Measurements from ENCODE around the gene ZNF275. TPM values are rescaled to one million over a fixed set of nuclear protein-coding genes. Genes with fewer than 3 reads are reported as not detected.

Gene ZNF275
- total RNA-seq, 1 experiment from 2014 or later, result 16.6 TPM

DNA sequence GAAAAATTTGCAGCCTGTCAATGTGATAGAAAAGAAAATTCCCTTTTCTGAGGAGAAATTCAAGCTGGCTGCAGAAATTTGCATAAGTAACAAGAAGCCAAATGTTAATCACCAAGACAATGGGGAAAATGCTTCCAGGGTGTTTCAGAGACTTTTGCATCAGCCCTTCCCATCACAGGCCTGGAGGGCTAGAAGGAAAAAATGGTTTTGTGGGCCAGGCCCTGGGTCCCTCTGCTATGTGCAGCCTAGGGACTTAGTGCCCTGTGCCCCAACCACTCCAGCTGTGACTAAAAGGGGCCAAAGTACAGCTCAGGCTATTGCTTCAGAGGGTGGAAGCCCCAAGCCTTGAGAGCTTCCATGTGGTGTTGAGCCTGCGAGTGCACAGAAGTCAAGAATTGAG is 23.9 kb downstream of the ZNF275 start:
- H3K4me2 ChIP-seq (ENCODE audit: low read depth, low read length, poor library complexity, severe bottlenecking), result no peak overlapping the region
- H2AFZ ChIP-seq (ENCODE audit: low read length), result no peak overlapping the region
- H3K9me2 ChIP-seq (replicated peaks; ENCODE audit: insufficient read depth, low read length), result no peaks in the 10 kb centered on the region
- no peak for DNase-seq
- H3K27ac ChIP-seq (ENCODE audit: low read length), result no peak overlapping the region
- H3K9me3 ChIP-seq (ENCODE audit: low read length), result no peaks in the 10 kb centered on the region
- no peaks in the 10 kb centered on the region for H3K4me1 ChIP-seq (ENCODE audit: low read length)
- H3K36me3 ChIP-seq (ENCODE audit: insufficient read depth, low read length), result no peaks in the 10 kb centered on the region
- H3K9ac ChIP-seq (ENCODE audit: low read length), result no peak overlapping the region
- H4K20me1 ChIP-seq (ENCODE audit: insufficient read depth, low read depth, low read length), result no peaks in the 10 kb centered on the region
- no peak overlapping the region for H3K4me3 ChIP-seq (ENCODE audit: low read length)
- H3K79me2 ChIP-seq (ENCODE audit: low read length), result no peaks in the 10 kb centered on the region
- H3K27me3 ChIP-seq (ENCODE audit: low read length), result no peaks in the 10 kb centered on the region

DNA sequence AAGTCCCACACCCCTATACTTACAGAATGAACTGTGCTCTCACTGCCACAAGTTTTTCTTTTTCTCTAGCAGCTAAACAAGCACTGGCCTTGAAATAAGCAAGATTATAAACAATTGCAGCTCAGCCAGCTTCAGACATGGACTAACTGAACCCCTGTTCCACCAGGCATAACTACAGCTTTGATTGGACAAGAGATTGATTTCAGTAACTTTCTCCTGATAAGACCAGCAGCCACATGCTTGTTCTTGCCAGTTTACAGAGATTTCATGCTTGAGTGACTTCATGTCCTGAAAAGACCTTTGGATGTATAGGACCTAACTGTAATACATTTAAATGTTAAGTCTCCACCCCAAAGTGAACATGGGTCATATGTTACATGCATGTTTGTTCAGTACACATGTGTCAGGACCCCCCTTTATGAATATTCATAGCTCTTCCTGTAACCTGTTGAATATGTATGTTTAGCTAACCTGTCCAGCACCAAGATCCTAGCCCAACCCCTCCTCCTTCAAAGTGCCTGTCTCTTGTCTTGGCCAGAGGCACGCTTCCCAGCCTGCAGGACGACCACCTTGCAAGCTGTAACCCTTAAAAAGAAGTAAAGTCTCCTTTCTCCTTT is 27.9 kb downstream of the ZNF275 start:
- no peak overlapping the region for H3K4me3 ChIP-seq (ENCODE audit: low read length)
- no peaks in the 10 kb centered on the region for H3K4me1 ChIP-seq (ENCODE audit: low read length)
- no peaks in the 10 kb centered on the region for H3K9me3 ChIP-seq (ENCODE audit: low read length)
- H3K9me2 ChIP-seq (replicated peaks; ENCODE audit: insufficient read depth, low read length), result no peaks in the 10 kb centered on the region
- no peak overlapping the region for H3K27ac ChIP-seq (ENCODE audit: low read length)
- no peak for DNase-seq
- H2AFZ ChIP-seq (ENCODE audit: low read length), result no peak overlapping the region
- H3K27me3 ChIP-seq (ENCODE audit: low read length), result no peaks in the 10 kb centered on the region
- no peaks in the 10 kb centered on the region for H3K36me3 ChIP-seq (ENCODE audit: insufficient read depth, low read length)
- no peaks in the 10 kb centered on the region for H3K79me2 ChIP-seq (ENCODE audit: low read length)
- H3K9ac ChIP-seq (ENCODE audit: low read length), result no peak overlapping the region
- H4K20me1 ChIP-seq (ENCODE audit: insufficient read depth, low read depth, low read length), result no peaks in the 10 kb centered on the region
- H3K4me2 ChIP-seq (ENCODE audit: low read depth, low read length, poor library complexity, severe bottlenecking), result no peak overlapping the region

- Histone ChIP-seq H3K36me3 (ENCODE audit: insufficient read depth, low read length) (no peaks in the 10 kb centered on the region), H3K4me1 (ENCODE audit: low read length) (no peaks in the 10 kb centered on the region), H3K27me3 (ENCODE audit: low read length) (no peaks in the 10 kb centered on the region), H3K9me3 (ENCODE audit: low read length) (no peaks in the 10 kb centered on the region), H3K79me2 (ENCODE audit: low read length) (no peaks in the 10 kb centered on the region), H3K9me2 (replicated peaks; ENCODE audit: insufficient read depth, low read length) (no peaks in the 10 kb centered on the region), H3K4me3 (ENCODE audit: low read length) (no peak overlapping the region), H3K4me2 (ENCODE audit: low read depth, low read length, poor library complexity, severe bottlenecking) (no peak overlapping the region), H3K9ac (ENCODE audit: low read length) (no peak overlapping the region), H3K27ac (ENCODE audit: low read length) (no peak overlapping the region), H2AFZ (ENCODE audit: low read length) (no peak overlapping the region), H4K20me1 (ENCODE audit: insufficient read depth, low read depth, low read length) (no peaks in the 10 kb centered on the region)
- DNase-seq, result no peak
Measured at GRCh38 chrX:153365670-153366069, 31.7 kb downstream of the ZNF275 start.

- no peaks in the 10 kb centered on the region for H4K20me1 ChIP-seq (ENCODE audit: insufficient read depth, low read depth, low read length)
- H3K9ac ChIP-seq (ENCODE audit: low read length), result no peak overlapping the region
Measured at GRCh38 chrX:153366119-153366518, 32.2 kb downstream of the ZNF275 start.

GRCh38 chrX:153366878-153367538 is 33.1 kb downstream of the ZNF275 start:
- H3K9me2 ChIP-seq (replicated peaks; ENCODE audit: insufficient read depth, low read length), result no peaks in the 10 kb centered on the region
- H2AFZ ChIP-seq (ENCODE audit: low read length), result no peak overlapping the region
- H3K27ac ChIP-seq (ENCODE audit: low read length), result no peak overlapping the region
- H3K9me3 ChIP-seq (ENCODE audit: low read length), result no peaks in the 10 kb centered on the region
- H3K9ac ChIP-seq (ENCODE audit: low read length), result no peak overlapping the region
- H3K4me3 ChIP-seq (ENCODE audit: low read length), result no peak overlapping the region
- H3K4me2 ChIP-seq (ENCODE audit: low read depth, low read length, poor library complexity, severe bottlenecking), result no peak overlapping the region
- H4K20me1 ChIP-seq (ENCODE audit: insufficient read depth, low read depth, low read length), result no peaks in the 10 kb centered on the region
- no peaks in the 10 kb centered on the region for H3K79me2 ChIP-seq (ENCODE audit: low read length)
- no peaks in the 10 kb centered on the region for H3K36me3 ChIP-seq (ENCODE audit: insufficient read depth, low read length)
- no peaks in the 10 kb centered on the region for H3K4me1 ChIP-seq (ENCODE audit: low read length)
- no peak for DNase-seq
- H3K27me3 ChIP-seq (ENCODE audit: low read length), result no peaks in the 10 kb centered on the region

More at GRCh38 chrX:153366119-153366518, 32.2 kb downstream of the ZNF275 start:
- Histone ChIP-seq H3K4me3 (ENCODE audit: low read length) (no peak overlapping the region), H3K9me3 (ENCODE audit: low read length) (no peaks in the 10 kb centered on the region), H3K9me2 (replicated peaks; ENCODE audit: insufficient read depth, low read length) (no peaks in the 10 kb centered on the region), H3K27ac (ENCODE audit: low read length) (no peak overlapping the region), H3K79me2 (ENCODE audit: low read length) (no peaks in the 10 kb centered on the region), H2AFZ (ENCODE audit: low read length) (no peak overlapping the region), H3K4me1 (ENCODE audit: low read length) (no peaks in the 10 kb centered on the region), H3K27me3 (ENCODE audit: low read length) (no peaks in the 10 kb centered on the region), H3K4me2 (ENCODE audit: low read depth, low read length, poor library complexity, severe bottlenecking) (no peak overlapping the region), H3K36me3 (ENCODE audit: insufficient read depth, low read length) (no peaks in the 10 kb centered on the region)
- no peak for DNase-seq

- Histone ChIP-seq H3K4me1 (ENCODE audit: low read length) (no peaks in the 10 kb centered on the region), H3K9me3 (ENCODE audit: low read length) (no peaks in the 10 kb centered on the region), H4K20me1 (ENCODE audit: insufficient read depth, low read depth, low read length) (no peaks in the 10 kb centered on the region), H3K79me2 (ENCODE audit: low read length) (no peaks in the 10 kb centered on the region), H3K9ac (ENCODE audit: low read length) (no peak overlapping the region), H3K27ac (ENCODE audit: low read length) (no peak overlapping the region), H3K4me3 (ENCODE audit: low read length) (no peak overlapping the region), H3K9me2 (replicated peaks; ENCODE audit: insufficient read depth, low read length) (no peaks in the 10 kb centered on the region), H2AFZ (ENCODE audit: low read length) (no peak overlapping the region), H3K27me3 (ENCODE audit: low read length) (no peaks in the 10 kb centered on the region), H3K4me2 (ENCODE audit: low read depth, low read length, poor library complexity, severe bottlenecking) (no peak overlapping the region), H3K36me3 (ENCODE audit: insufficient read depth, low read length) (no peaks in the 10 kb centered on the region)
- DNase-seq, result no peak
Measured at GRCh38 chrX:153370293-153371055, 36.5 kb downstream of the ZNF275 start.

- no peak overlapping the region for H3K9ac ChIP-seq (ENCODE audit: low read length)
- H3K9me2 ChIP-seq (replicated peaks; ENCODE audit: insufficient read depth, low read length), result no peaks in the 10 kb centered on the region
- H3K4me1 ChIP-seq (ENCODE audit: low read length), result no peaks in the 10 kb centered on the region
- no peak overlapping the region for H2AFZ ChIP-seq (ENCODE audit: low read length)
- DNase-seq, result no peak
- H3K9me3 ChIP-seq (ENCODE audit: low read length), result no peaks in the 10 kb centered on the region
- H3K27me3 ChIP-seq (ENCODE audit: low read length), result no peaks in the 10 kb centered on the region
- H3K27ac ChIP-seq (ENCODE audit: low read length), result no peak overlapping the region
- H3K79me2 ChIP-seq (ENCODE audit: low read length), result no peaks in the 10 kb centered on the region
- H3K4me3 ChIP-seq (ENCODE audit: low read length), result no peak overlapping the region
- no peak overlapping the region for H3K4me2 ChIP-seq (ENCODE audit: low read depth, low read length, poor library complexity, severe bottlenecking)
- H4K20me1 ChIP-seq (ENCODE audit: insufficient read depth, low read depth, low read length), result no peaks in the 10 kb centered on the region
- H3K36me3 ChIP-seq (ENCODE audit: insufficient read depth, low read length), result no peaks in the 10 kb centered on the region
Measured at GRCh38 chrX:153371256-153371655, 37.3 kb downstream of the ZNF275 start.

DNA sequence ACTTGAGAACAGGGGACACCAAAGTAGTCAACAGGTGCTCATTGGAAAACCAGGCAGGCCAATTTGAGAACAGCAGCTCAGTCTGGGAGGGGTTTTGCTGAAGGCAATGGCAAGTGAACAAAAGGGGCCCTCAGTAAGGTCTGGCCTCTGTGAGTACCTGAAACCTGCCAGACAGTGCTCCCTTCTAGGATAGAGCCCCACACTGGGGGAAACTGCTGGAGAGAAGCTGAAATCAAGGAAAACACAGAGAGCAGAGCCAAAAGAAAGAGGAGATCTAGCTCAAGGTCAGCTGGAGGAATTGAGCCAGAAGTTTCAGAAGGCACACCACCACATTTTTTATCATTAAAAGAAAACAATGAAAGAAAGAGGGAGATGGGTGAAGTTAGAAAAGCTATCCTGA is 39.0 kb downstream of the ZNF275 start:
- H3K27me3 ChIP-seq (ENCODE audit: low read length), result no peaks in the 10 kb centered on the region
- no peak for DNase-seq
- H3K9me3 ChIP-seq (ENCODE audit: low read length), result no peaks in the 10 kb centered on the region
- H3K9me2 ChIP-seq (replicated peaks; ENCODE audit: insufficient read depth, low read length), result no peaks in the 10 kb centered on the region
- no peaks in the 10 kb centered on the region for H3K4me1 ChIP-seq (ENCODE audit: low read length)
- H3K9ac ChIP-seq (ENCODE audit: low read length), result no peak overlapping the region
- H3K4me2 ChIP-seq (ENCODE audit: low read depth, low read length, poor library complexity, severe bottlenecking), result no peak overlapping the region
- H3K4me3 ChIP-seq (ENCODE audit: low read length), result no peak overlapping the region
- no peaks in the 10 kb centered on the region for H4K20me1 ChIP-seq (ENCODE audit: insufficient read depth, low read depth, low read length)
- H3K79me2 ChIP-seq (ENCODE audit: low read length), result no peaks in the 10 kb centered on the region
- no peaks in the 10 kb centered on the region for H3K36me3 ChIP-seq (ENCODE audit: insufficient read depth, low read length)
- H3K27ac ChIP-seq (ENCODE audit: low read length), result no peak overlapping the region
- H2AFZ ChIP-seq (ENCODE audit: low read length), result no peak overlapping the region

All from Karpas-422 (cell line).